K562 (cell line): ENCODE data around the gene VRK1.

Experiments
- ATF7 ChIP-seq: fragments of 450-650 bp; IDR thresholded peaks from 2 replicates; pipeline ENCODE4 v1.7.1; 2014; ENCODE audit warnings: mild to moderate bottlenecking, moderate library complexity
- BRD4 ChIP-seq: fragments of 200-600 bp; sonication (generic); IDR thresholded peaks from 2 replicates; pipeline ENCODE4 v1.6.1; 2017; ENCODE audit warnings: inconsistent platforms
- NRF1 ChIP-seq, 2 experiments: fragments of 450-650 bp; IDR thresholded peaks in 1 of 2; conservative IDR thresholded peaks in 1 of 2; 2 replicates each; pipeline ENCODE4 v1.6.1; 2014; ENCODE audit warnings: mild to moderate bottlenecking in 2 of 2
- TF ChIP-seq, protein P1 (sequence below): sonication (generic); formaldehyde crosslinking; IDR thresholded peaks from 2 replicates; pipeline ENCODE4 v1.8.0; 2022; ENCODE audit warnings: mild to moderate bottlenecking, missing genetic modification reagents
- TF ChIP-seq, protein P2 (sequence below), 3 experiments: IDR thresholded peaks in 2 of 3; conservative IDR thresholded peaks in 1 of 3; 2 replicates each; pipeline ENCODE4 v1.5.1; 2011 to 2012; ENCODE audit warnings: low read length in 3 of 3, mild to moderate bottlenecking in 3 of 3, control low read depth in 2 of 3, improper control_type of control experiment in 1 of 3, inconsistent platforms in 1 of 3, low read depth in 1 of 3, mixed read lengths in 1 of 3, moderate library complexity in 1 of 3; ENCODE audit not compliant: insufficient read depth in 2 of 3
- TF ChIP-seq, protein P3 (sequence below): sonication (generic); formaldehyde crosslinking; IDR thresholded peaks from 2 replicates; pipeline ENCODE4 v1.8.1; 2023; ENCODE audit warnings: missing genetic modification reagents, mild to moderate bottlenecking, borderline replicate concordance

DNA sequence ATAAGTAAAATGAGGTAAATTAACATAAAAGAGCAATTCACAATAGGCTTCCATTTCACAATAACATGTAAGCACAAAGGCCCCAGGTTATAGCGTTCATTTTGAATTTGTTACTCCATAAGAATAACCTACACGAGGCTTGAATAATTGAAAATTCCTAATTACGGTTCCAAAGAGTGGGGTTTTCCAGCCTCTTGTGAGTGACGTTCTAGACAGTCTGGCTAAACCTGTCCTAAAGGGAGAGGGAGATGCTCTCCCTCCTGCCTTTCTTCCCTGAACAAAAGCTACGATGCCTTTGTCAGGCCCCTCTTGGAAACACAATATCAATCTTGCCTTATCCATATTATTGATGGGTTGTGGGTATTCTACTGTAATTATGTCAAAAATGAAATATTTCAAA lies 24.3 kb upstream of the VRK1 start:
- TF ChIP-seq, protein P1, sequence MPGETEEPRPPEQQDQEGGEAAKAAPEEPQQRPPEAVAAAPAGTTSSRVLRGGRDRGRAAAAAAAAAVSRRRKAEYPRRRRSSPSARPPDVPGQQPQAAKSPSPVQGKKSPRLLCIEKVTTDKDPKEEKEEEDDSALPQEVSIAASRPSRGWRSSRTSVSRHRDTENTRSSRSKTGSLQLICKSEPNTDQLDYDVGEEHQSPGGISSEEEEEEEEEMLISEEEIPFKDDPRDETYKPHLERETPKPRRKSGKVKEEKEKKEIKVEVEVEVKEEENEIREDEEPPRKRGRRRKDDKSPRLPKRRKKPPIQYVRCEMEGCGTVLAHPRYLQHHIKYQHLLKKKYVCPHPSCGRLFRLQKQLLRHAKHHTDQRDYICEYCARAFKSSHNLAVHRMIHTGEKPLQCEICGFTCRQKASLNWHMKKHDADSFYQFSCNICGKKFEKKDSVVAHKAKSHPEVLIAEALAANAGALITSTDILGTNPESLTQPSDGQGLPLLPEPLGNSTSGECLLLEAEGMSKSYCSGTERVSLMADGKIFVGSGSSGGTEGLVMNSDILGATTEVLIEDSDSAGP (CRISPR knock-in tag), result no peak
- TF ChIP-seq, protein P2, sequence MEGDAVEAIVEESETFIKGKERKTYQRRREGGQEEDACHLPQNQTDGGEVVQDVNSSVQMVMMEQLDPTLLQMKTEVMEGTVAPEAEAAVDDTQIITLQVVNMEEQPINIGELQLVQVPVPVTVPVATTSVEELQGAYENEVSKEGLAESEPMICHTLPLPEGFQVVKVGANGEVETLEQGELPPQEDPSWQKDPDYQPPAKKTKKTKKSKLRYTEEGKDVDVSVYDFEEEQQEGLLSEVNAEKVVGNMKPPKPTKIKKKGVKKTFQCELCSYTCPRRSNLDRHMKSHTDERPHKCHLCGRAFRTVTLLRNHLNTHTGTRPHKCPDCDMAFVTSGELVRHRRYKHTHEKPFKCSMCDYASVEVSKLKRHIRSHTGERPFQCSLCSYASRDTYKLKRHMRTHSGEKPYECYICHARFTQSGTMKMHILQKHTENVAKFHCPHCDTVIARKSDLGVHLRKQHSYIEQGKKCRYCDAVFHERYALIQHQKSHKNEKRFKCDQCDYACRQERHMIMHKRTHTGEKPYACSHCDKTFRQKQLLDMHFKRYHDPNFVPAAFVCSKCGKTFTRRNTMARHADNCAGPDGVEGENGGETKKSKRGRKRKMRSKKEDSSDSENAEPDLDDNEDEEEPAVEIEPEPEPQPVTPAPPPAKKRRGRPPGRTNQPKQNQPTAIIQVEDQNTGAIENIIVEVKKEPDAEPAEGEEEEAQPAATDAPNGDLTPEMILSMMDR (IDR thresholded peaks at IDR 0.05 in 2 of 3, conservative IDR thresholded peaks at IDR 0.05 in 1 of 3; ENCODE audit: insufficient read depth in 2 of 3, low read depth in 1 of 3, low read length in 3 of 3), result no peak
- TF ChIP-seq NRF1 (conservative IDR thresholded peaks at IDR 0.05 in 1 of 2, IDR thresholded peaks at IDR 0.05 in 1 of 2), result no peak
- TF ChIP-seq, protein P3, sequence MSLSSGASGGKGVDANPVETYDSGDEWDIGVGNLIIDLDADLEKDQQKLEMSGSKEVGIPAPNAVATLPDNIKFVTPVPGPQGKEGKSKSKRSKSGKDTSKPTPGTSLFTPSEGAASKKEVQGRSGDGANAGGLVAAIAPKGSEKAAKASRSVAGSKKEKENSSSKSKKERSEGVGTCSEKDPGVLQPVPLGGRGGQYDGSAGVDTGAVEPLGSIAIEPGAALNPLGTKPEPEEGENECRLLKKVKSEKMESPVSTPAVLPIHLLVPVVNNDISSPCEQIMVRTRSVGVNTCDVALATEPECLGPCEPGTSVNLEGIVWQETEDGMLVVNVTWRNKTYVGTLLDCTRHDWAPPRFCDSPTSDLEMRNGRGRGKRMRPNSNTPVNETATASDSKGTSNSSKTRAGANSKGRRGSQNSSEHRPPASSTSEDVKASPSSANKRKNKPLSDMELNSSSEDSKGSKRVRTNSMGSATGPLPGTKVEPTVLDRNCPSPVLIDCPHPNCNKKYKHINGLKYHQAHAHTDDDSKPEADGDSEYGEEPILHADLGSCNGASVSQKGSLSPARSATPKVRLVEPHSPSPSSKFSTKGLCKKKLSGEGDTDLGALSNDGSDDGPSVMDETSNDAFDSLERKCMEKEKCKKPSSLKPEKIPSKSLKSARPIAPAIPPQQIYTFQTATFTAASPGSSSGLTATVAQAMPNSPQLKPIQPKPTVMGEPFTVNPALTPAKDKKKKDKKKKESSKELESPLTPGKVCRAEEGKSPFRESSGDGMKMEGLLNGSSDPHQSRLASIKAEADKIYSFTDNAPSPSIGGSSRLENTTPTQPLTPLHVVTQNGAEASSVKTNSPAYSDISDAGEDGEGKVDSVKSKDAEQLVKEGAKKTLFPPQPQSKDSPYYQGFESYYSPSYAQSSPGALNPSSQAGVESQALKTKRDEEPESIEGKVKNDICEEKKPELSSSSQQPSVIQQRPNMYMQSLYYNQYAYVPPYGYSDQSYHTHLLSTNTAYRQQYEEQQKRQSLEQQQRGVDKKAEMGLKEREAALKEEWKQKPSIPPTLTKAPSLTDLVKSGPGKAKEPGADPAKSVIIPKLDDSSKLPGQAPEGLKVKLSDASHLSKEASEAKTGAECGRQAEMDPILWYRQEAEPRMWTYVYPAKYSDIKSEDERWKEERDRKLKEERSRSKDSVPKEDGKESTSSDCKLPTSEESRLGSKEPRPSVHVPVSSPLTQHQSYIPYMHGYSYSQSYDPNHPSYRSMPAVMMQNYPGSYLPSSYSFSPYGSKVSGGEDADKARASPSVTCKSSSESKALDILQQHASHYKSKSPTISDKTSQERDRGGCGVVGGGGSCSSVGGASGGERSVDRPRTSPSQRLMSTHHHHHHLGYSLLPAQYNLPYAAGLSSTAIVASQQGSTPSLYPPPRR (CRISPR knock-in tag), result no peak
- no peak for TF ChIP-seq ATF7
- TF ChIP-seq BRD4, result no peak
